ENCODE data around the gene MAPK12. TPM values are rescaled to one million over a fixed set of nuclear protein-coding genes. Genes with fewer than 3 reads are reported as not detected.

Gene MAPK12
- total RNA-seq, 1 donor from 2014 or later: 88.5 TPM

DNA sequence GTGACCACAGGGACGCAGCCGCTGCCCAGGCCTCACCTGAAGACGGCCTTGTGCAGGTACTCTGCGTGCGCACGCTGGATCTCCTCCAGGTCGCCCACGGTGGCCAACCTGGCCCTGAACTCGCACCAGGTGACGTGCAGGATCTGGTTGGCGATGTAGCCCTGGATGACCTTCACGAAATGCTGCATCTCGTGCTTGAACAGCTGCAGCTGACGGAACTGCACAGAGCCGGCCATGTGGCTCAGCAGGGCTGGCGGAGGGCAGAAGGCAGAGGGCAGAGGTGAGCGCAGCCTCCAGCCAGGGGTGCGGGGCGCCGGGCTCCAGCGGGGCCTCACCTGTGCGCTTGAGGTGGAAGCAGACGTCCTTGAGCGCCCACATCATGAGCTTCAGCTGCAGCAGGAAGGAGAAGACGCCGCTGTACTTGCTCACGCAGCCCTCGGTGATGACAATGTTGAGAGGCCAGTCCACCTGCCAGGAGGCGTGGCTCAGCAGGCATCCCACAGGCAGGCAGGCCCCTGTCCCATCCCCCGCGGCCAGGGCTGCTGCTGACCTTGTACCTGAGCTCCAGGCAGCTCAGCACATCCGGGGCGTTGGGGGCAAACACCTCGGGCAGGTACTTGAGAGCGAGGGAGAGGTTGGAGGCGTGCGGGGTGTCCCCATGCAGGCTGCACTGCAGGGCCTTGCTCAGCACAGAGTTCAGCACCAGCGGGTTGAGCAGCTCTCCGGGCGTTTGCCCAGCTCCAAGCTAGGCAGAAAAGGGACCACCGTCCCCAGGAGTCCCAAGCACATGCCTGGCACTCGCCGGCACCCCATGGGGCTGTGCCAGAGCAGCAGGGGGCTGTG lies 43.1 kb downstream of the MAPK12 start:
- Mint-ChIP-seq H3K27me3 (ENCODE audit: unreplicated experiment) (peaks cover 17% of the 10 kb centered on the region), H3K36me3 (ENCODE audit: unreplicated experiment) (peaks cover 5% of the 10 kb centered on the region), H3K4me1 (ENCODE audit: low read depth, unreplicated experiment) (no peaks in the 10 kb centered on the region), H3K9me3 (ENCODE audit: unreplicated experiment) (peaks cover 13% of the 10 kb centered on the region), H3K4me3 (ENCODE audit: unreplicated experiment) (no peak overlapping the region), H3K27ac (ENCODE audit: unreplicated experiment) (no peak overlapping the region)
- TF ChIP-seq, protein P1, sequence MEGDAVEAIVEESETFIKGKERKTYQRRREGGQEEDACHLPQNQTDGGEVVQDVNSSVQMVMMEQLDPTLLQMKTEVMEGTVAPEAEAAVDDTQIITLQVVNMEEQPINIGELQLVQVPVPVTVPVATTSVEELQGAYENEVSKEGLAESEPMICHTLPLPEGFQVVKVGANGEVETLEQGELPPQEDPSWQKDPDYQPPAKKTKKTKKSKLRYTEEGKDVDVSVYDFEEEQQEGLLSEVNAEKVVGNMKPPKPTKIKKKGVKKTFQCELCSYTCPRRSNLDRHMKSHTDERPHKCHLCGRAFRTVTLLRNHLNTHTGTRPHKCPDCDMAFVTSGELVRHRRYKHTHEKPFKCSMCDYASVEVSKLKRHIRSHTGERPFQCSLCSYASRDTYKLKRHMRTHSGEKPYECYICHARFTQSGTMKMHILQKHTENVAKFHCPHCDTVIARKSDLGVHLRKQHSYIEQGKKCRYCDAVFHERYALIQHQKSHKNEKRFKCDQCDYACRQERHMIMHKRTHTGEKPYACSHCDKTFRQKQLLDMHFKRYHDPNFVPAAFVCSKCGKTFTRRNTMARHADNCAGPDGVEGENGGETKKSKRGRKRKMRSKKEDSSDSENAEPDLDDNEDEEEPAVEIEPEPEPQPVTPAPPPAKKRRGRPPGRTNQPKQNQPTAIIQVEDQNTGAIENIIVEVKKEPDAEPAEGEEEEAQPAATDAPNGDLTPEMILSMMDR (IDR thresholded peaks at IDR 0.05; ENCODE audit: partially characterized antibody, unreplicated experiment): no peak
- DNase-seq: no peak

DNA sequence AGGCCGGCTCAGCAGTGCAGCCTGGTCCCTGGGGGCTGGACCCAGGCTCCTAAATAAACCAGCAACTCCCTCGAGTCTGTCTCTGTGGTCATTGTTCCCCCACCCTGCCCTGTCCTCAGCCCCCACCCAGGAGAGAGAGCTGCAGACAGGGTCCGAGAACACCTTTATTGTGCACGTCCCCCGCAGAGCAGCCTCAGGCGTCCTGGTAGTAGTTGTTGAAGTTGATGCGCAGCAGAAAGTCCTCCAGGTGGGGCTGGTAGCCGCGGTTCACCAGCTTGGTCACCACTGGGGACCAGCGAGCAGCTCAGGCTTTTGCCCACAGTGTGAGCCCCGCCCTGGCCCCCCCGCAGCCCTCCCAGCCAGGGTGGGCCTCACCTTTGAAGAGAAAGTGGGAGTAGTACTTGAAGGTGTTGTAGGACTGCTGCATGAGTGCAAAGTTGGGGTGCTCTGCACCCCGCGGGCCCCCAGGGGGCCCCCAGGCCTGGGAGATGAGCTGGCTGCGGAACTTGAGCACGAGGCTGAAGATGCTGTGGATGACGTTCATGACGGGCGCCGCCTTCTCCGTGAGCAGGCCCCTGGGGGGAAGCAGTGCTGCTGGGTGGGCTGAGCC lies 43.8 kb downstream of the MAPK12 start:
- peaks cover 13% of the 10 kb centered on the region for H3K9me3 Mint-ChIP-seq (ENCODE audit: unreplicated experiment)
- no peak overlapping the region for H3K4me3 Mint-ChIP-seq (ENCODE audit: unreplicated experiment)
- peaks cover 12% of the 10 kb centered on the region for H3K36me3 Mint-ChIP-seq (ENCODE audit: unreplicated experiment)
- TF ChIP-seq, protein P1 (IDR thresholded peaks at IDR 0.05; ENCODE audit: partially characterized antibody, unreplicated experiment): no peak
- no peak overlapping the region for H3K27ac Mint-ChIP-seq (ENCODE audit: unreplicated experiment)
- peaks cover 17% of the 10 kb centered on the region for H3K27me3 Mint-ChIP-seq (ENCODE audit: unreplicated experiment)
- no peaks in the 10 kb centered on the region for H3K4me1 Mint-ChIP-seq (ENCODE audit: low read depth, unreplicated experiment)
- DNase-seq: peak; percentile 15

DNA sequence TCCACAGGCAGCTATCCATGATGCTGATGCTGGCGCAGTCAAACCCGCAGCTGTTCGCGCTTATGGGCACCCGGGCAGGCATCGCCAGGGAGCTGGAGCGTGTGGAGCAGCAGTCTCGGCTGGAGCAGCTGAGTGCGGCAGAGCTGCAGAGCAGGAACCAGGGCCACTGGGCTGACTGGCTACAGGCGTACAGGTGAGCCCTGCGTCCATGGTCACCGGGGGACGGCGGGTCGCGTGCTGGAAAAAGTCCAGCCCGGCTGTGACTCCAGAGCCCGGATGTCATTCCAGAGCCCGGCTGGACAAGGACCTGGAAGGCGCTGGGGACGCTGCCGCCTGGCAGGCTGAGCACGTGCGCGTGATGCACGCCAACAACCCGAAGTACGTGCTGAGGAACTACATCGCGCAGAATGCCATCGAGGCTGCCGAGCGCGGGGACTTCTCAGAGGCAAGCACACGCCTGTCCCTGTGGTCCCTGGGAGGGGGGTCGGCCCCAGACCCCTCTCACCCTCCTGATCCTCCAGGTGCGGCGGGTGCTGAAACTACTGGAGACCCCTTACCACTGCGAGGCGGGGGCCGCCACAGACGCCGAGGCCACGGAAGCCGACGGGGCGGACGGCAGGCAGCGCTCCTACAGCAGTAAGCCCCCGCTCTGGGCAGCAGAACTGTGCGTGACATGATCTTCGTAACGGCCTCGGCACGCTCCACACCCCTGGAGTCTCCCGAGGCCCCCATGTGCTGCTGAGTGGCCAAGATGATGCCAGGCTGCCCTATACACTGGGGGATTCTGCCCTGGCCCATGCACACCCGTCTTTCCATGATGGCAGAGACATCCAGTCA lies 44.6 kb downstream of the MAPK12 start:
- TF ChIP-seq, protein P1 (IDR thresholded peaks at IDR 0.05; ENCODE audit: partially characterized antibody, unreplicated experiment): no peak
- no peak overlapping the region for H3K27ac Mint-ChIP-seq (ENCODE audit: unreplicated experiment)
- peak; percentile 16 for DNase-seq
- H3K4me3 Mint-ChIP-seq (ENCODE audit: unreplicated experiment): no peak overlapping the region
- no peaks in the 10 kb centered on the region for H3K4me1 Mint-ChIP-seq (ENCODE audit: low read depth, unreplicated experiment)
- H3K9me3 Mint-ChIP-seq (ENCODE audit: unreplicated experiment): peaks cover 13% of the 10 kb centered on the region
- H3K27me3 Mint-ChIP-seq (ENCODE audit: unreplicated experiment): peaks cover 17% of the 10 kb centered on the region
- H3K36me3 Mint-ChIP-seq (ENCODE audit: unreplicated experiment): peaks cover 18% of the 10 kb centered on the region

DNA sequence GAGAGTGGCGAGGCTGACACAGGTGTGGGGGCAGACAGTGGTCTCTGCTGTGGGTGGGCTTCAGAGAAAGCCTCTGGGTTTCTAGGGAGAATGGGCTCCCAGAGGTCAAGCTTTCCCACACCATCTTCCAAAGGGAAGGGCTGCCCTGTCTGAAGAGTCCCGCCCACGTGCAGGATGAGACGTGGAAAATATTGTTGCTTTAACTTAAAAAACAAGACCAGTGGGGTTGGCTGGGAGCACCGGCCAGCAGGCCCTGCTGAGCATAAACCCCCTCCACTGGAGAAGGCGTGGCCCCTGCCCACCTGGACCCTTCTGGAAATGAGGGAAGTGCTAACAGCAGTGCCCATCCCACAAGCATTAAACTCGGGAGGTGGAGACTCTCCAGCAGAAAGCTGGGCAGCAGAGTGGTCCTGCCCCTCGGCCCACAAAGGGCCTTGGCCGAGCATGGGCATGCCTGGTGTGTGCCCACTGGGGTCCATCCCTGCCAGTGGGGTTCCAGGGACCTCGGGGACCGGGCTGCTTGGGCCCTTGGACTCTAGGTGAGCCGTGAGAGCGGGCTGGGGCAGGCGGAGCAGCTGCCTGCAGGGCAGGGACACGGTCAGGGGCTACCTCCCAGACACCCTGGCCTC lies 45.3 kb downstream of the MAPK12 start:
- peaks cover 18% of the 10 kb centered on the region for H3K36me3 Mint-ChIP-seq (ENCODE audit: unreplicated experiment)

More for the DNA sequence above, 45.3 kb downstream of the MAPK12 start:
- TF ChIP-seq, protein P1 (IDR thresholded peaks at IDR 0.05; ENCODE audit: partially characterized antibody, unreplicated experiment): no peak
- H3K27ac Mint-ChIP-seq (ENCODE audit: unreplicated experiment): no peak overlapping the region
- DNase-seq: no peak
- H3K4me3 Mint-ChIP-seq (ENCODE audit: unreplicated experiment): no peak overlapping the region
- H3K9me3 Mint-ChIP-seq (ENCODE audit: unreplicated experiment): peaks cover 13% of the 10 kb centered on the region
- no peaks in the 10 kb centered on the region for H3K4me1 Mint-ChIP-seq (ENCODE audit: low read depth, unreplicated experiment)
- H3K27me3 Mint-ChIP-seq (ENCODE audit: unreplicated experiment): peaks cover 20% of the 10 kb centered on the region

Measured in glutamatergic neuron (in vitro differentiated cells).